GM18909 (cell line): ENCODE data around the gene AMOTL1.
A peak's percentile ranks its signal among the peaks of the same experiment; 100 is the strongest.

Experiments used
- ATAC-seq: cut with Tn5 transposase; IDR thresholded peaks from one replicate; pipeline ENCODE4 v1.9.1; 2021; ENCODE audit warnings: mild to moderate bottlenecking; ENCODE audit not compliant: unreplicated experiment, poor library complexity

Gene AMOTL1

DNA sequence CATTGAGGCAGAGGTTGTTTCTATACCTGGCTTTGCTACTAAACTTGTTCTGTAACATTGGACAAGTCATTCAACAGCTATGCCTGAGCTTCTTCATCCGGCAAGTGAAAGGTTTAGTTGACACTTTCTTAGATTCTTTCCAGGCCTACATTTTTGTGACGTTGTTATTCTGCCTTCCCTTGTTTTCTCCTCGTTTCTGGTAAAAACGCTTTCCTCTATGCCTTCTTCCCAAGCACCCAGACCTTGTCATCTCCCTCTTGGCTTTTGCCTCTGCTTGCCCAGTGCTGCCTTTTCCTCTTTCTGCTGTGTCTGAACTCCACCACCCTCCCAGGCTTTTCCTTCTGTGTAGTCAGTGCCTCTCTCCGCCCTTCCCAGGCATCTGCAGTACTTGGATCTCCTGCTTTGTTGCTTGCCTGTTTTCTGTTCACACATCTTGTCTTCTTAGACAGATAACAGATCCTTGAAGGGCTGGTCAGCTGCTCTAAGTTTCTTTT lies 1.4 kb upstream of the AMOTL1 start:
- no peak for ATAC-seq

DNA sequence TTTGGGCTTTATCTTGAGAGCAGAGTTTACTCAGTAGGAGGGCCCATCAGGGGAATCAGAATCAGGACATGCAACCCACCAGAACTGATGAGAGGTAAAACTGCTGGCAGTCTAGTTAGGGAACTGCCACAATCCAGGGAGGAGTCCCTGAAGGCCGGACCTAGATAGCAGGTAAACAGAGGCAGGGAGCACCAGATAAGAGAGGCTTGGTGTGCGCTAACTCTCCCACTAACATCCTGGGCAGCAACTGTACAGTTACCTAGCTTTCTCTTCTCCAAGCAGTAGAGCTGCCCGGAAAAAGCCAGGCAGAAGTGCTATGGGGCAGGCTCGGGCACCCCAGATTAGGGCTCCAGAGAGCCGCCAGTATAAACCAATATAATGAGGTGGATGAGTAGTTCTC lies 865 bp upstream of the AMOTL1 start:
- ATAC-seq: no peak

DNA sequence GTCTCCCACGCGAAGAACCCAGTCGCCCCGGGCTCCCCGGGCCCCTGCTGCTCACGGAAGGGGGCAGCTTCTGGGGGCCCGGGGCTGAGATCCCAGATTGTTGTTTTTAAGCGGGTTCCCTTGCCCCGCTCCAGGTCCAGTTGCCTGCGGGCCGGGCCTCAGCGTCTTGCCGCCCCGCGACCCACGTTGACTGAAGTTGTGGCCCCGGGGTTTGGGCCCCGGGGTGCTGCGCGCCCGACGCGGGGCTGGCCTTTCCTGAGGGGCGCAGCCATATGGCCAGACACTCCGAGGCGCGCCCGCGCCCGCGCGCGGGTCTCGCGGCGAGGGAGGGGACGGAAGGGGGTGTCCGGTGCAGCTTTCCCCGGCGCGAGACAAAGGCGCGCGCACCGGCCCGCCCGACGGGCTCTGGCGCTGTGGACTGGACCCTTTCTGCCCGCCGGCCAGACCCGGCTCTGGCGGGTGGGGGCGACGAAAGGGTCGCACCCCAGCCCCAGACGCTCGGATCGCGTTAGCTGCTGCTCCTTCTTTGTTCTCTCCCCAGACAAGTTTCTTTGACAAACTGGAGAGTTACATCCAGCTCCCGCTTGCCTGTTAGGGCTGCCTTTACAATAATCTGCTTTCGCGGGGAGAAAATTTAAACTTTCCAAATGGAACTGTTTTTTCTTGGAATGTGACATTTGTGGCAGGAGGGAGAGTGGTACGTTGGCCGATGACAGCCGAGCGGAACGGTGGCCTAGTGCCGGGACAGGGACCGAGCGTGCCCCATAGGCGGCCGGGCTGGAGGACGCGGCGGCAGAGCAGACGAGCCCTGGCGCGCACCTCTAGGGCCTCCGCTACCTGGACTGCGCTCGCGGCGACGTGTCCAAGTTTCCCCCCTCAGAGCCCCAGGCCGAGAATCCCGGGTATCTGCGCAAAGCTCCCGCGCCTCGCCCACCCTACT lies 716 bp downstream of the AMOTL1 start:
- peak; percentile 34 for ATAC-seq

DNA sequence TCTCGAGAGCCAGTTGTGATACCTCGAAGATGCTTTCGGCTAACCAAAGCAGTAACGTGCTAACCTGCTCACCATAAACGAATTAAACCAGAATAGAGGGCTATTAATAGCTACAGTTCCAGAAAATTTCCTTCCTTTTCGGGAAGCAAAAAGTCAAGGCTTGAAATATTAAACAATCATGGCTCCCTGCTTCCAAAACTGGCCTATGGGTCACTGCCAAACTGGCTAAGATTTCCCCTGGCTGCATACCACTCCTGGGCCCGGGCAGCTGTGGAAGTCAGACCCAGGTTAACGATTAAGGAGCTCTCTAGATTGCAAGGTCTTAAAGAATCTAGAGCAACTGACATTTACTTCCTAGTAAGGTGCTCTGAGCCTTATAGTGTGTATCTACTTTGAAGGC lies 1.7 kb downstream of the AMOTL1 start:
- ATAC-seq: no peak

DNA sequence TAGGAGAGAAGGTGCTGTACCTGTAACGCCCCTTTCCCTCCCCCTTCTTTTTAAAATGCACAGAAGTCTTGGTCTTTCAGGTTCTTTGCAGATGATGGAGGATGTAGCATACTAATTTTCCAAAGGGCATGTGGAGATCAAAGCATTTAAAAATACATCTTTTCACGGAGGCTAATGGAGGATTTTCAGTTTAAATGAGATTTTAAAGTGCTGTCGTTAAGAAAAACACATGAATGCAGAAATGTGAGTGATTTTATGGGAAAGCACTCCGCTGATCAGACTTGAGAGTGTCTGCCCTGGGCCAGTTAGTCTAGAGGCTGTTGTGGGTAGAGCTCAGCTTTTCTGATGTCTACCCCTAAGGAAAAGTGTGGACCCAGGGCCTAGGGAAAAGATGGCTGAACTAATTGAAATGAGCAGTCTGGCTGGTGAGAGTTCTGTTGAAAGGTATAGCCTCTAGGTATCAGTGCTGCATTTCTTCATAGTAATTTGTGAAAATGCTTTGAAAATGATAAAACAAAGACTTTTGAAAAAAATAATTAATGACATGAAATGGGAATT lies 2.5 kb downstream of the AMOTL1 start:
- ATAC-seq: no peak

DNA sequence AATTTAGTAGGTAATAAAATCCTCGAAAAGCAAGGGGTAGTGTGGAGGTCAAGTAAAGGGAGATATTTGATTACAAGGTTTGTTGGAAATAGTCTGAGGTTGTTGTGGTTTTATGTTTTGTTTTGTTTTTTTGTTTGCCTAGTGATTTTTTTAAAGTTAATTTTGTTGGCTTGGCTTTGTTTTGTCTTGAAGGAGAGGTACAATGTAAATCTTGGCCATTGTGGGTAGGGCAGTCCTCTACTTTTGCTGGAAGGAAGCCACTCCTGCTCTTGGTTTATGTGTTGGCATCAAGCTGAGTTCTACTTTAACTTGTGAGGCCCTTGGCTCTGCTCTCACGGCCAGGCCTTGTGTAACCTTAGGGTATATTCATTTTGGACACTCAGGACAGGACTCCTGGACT lies 3.2 kb downstream of the AMOTL1 start:
- no peak for ATAC-seq

DNA sequence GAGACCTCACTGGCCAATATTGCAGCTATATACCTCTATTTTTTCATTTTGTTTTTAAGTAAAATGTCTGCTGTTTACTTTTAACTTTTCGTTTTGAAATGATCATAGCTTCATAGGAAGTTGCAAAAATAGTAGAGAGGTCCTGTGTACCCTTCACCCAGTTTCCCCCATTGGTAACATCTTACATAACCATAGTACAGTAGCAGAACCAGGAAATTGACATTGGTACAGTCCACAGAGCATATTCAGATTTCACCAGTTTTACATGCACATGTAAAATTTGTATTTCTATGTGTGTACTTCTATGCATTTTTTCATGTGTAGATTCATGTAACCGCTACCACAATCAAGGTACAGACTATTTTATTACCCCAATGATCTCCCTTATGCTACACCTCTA lies 3.8 kb downstream of the AMOTL1 start:
- no peak for ATAC-seq

DNA sequence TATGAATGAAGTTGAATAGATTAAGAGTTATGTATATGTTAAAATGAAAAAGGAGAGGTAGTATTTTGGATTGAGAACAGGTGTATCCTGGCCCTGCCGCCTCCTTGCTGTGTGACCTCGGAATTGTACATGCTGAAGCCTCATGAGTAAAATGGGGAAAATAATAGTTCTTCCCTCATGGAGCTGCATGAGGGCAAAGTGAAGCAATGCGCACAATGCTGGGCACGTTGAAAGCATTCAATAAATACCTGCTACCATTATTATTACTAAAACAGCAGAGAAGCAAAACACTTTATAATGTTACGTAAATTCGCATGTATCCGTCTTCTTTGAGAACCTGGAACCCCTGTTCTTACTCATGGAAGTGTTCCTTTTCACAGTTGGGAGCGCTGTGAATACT lies 5.7 kb downstream of the AMOTL1 start:
- ATAC-seq: no peak

DNA sequence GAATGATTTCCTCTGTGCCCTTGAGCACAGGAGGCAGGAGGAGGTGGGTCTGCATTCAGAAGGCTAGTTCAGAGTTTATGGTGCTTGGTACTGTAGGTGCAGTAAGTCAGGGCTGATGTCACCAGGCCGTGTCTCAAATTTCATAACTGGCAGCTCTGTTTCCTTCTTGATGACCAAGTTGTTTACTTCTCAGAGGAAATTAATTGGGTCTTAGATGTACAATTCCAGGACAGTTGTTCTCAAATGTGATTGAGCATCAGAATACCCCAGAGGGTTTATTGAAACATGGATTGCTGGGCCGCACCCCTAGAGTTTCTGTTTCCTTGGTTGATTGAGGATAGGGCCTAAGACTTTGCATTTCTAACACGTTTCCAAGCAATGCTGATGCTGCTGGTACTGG lies 6.2 kb downstream of the AMOTL1 start:
- no peak for ATAC-seq

DNA sequence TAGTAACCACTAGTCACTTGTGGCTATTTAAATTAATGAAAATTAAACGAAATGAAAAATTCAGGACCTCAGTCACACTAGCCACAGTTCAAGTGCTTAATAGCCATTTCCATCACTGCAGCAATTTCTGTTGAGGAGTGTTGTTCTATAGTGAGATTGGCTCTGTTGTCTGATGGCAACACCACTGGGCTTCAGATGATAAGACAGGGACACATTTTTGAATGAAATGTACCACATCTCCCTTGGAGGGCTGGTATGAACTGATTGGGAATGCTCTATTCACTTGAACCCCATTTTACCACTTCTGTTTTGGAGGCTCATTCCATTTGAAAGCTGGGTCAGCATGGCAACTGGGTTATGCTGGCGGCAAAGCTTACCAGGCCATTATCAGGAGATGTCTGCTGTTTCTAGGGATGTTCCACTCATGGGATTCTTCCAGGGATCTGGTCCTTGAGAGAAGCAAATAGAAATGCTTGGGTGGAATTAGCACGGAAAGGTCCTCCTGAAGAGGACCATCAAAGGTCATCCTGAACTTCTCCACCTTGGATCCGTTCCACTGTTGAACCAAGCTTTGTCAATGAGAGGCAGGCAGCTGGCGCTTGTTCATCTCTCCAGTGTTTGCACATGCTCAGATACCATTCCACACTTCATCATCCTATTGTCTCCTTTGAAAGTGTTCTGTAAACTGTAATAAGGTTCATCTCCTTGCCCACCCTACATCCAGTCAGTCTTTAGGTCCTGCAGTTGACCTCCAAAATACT lies 7.6 kb downstream of the AMOTL1 start:
- no peak for ATAC-seq

DNA sequence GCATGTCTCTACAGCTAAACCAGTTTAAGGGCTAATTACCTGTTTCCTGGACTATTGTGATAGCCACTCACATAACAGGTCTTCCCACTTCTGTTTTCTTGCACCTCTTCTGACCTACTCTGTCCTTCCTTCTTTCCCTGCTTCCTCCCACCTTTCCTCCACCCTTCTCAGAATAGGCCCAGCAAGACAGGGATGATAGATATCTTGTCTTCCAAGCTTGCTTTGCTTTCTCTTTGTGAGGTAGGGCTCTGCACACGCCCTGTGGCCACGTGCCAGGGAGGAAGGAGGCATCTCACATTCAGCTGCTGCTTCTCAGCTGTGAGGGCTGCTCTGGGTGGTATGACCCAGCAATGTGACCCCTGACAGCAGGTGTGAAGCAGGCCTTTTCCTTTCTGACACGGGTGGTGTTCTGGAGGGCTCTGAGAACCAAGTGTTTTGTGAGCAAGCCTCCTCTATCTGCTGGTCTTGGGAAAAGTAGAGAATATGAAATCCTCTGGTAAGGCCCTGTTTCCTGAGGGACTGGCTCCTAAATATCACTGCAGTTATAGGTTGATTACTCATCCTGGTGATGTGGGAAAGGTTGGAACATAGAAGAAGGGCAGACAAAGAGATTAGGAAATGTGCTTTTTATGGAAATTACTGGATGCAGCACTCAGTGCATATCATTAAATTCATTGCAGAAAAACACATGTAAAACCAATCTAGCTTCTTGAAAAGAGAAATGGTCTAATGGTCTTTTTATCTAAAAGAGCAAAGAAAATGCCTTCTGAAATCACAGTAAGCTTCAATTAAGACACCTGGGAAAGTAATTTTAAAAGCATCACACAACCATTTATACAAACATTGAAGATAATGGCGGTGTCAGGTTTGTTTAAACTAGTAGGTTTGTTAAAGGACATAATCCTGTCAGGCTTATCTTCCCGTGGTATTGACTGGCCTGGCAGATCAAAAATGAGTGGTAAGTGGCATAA lies 8.5 kb downstream of the AMOTL1 start:
- peak; percentile 54 for ATAC-seq

DNA sequence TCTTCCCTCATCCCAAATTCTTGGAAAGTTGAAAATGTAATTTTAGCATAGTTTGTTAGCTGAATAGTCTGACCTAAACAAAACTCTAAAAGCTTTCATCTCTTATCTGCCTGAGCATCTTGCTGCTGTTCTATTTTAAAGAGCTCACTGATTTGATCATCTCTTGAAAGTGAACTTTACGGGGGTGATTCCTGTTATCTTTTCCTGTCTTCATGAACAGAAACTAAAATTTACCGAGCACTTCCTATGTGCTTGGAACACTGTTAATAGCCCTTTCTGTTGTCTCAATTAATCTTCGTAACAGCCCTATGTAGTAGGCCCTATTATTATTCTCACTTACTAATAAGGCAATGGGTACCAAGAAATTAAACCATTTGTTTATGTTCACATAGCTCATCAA lies 12.3 kb downstream of the AMOTL1 start:
- ATAC-seq: no peak

DNA sequence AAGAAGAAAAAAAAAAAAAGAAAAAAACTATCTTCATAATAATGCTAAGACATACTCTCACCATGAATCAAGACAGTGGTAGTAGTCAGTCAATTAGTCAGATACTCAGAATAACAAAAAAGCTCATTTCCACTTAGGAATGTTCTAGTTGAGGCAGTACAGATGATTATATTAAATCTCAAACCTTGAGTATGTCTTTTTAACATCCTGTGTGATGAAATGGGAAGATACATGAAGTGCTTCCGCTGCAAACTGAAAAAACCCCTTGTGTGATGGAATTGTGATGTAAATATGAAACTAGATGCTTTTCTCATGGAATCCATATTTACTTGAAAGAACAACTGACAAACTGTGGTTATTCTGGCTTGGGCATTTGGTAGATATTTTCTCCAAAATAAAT lies 13.7 kb downstream of the AMOTL1 start:
- ATAC-seq: no peak

DNA sequence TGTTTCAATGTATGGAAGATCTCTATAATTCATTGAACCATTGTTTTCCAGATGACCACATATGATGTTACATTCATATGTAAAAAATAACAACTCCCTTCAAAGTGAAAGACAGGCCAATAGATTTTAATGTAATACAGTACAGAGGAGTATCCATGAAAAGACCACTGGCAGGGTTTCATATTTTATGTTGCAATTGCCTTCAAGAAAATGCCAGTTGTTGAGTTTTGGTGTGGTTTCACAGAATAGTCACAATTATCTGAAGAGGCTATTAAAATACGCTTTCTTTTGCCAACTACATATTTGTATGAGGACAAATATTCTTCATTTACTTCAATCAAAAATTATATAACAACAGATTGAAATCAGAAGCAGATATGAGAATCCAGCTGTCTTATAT lies 14.3 kb downstream of the AMOTL1 start:
- no peak for ATAC-seq

DNA sequence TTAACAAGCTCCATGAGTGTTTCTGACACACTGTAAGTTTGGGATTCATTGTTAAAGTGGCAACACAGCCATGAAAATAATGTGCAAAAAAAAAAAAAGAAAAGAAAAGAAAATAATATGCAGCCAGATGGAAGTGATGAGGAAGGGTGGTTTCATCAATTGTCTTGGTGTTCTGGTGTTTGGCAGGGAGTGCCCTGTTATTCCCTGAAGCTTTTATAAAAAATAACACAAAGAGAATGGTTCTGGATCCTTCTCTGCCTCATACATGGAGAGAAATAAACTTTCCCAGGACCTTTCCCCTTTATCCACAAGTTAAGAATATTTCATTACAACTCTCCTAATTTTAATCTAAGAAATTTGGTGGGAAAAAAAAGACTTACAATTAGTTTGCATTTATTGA lies 16.7 kb downstream of the AMOTL1 start:
- no peak for ATAC-seq

DNA sequence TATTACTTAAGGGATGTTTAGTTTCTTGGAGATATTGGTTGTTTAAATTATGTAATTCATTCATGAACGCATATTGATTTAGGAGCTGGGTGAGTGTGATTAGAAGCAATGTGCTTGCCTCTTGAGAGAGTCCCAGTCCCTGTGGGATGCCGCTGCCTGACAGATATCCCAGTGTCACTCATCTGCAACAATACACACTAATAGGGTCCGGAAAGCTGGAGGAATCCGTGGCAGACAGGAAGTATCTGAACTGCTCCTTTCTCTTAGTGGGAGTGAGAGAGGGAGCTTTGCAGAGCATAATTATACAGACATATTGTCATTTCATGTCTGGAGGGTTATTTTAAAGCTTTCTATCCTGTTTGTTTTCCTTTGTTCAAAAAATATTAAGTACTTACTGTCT lies 17.4 kb downstream of the AMOTL1 start:
- ATAC-seq: no peak

DNA sequence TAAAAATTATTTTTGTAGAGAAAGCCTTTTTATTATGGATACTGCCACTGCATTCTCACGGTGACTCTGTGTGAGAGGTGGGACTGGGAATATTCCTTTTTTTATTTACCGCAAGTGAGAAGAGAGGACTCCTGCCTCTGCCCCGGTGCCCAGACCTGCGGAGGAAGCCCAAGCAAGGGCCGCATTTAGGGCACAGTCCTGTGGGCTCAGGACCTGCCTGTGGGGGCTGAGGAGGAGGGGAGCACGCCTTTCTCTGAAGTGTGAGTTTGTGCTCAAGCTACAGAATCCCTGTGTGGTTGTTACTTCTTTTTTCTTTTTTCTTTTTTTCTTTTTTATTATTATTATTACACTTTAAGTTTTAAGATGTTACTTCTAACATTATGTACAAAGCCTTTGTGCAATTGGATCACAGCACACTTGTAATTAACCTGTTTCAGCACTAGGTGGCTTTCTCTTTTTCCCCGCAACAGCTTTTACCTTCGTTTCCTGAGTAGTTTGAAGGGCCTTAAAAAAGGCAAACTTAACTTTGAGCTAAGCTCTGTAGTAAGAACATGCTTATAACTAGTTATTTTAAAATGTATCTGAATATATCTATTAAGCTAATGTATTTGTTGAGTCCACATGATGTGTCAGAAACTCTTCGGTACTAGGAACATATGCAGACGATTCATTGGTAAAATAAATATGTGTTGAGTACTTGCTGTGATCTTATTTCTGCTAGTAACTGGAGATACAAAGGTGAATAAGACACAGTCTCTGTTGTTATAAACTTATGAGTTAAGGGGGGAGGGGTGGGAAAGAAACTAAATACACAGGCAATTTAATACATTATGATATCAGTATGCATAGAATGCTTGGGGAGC lies 18.3 kb downstream of the AMOTL1 start:
- peak; percentile 77 for ATAC-seq

DNA sequence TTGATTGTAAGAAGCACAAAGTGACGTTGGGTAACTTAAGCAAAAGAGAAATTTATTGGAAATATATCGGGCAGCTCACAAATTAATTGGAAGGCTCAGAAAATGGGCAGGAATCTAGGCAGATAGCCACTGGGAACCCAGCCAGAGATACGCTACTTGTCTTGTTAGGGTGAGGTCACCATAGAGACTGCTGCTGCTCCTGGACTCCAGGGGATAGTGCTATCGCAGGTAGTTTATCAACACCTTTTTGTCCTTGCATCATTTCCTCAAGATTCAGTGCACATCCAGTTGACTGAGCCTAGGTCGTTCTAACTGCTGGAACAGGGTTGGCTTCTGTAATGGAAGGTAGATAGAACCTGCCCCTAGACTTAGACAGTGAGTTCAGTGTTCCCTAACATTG lies 19.6 kb downstream of the AMOTL1 start:
- ATAC-seq: no peak

DNA sequence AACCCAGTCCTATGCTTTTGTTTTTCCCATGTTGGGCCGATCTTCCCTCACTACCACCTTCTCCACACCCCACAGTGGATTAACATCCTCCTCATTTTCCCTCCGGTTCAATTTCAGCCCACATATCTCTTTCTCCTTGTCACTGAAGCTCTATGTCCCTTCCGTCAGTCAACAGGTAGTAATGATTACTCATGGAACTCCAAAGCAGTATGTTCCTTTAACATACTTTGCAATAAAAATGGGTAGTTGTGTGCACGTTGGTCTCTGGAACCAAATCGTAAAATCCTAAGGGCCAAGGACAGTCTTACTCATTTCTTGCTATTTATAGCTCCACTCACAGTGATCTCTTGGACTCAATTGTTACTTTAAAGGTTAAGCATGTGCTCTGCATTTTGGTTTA lies 20.2 kb downstream of the AMOTL1 start:
- ATAC-seq: no peak
